ENCODE data around the gene PIEZO1.

The PIEZO1 gene

GRCh38 chr16:88769617-88770460 lies 15.2 kb downstream of the PIEZO1 start:
- CTCF ChIA-PET, result interaction anchor here (4.6 to 25.7 kb wide), 2 partner anchors 13 to 25 kb away, joined by 38 to 544 read pairs; partner anchors contain the start of gene PIEZO1
- TF ChIP-seq CTCF (IDR thresholded peaks at IDR 0.05; ENCODE audit: insufficient read depth, low read length, missing control alignments), result no peak
- no peak overlapping the region for H3K4me3 ChIP-seq (ENCODE audit: low read depth, low read length)
- no peak for DNase-seq (ENCODE audit: low read depth, low spot score)
- POLR2A ChIA-PET, result interaction anchor here (0.6 to 4.7 kb wide), 5 partner anchors 13 to 41 kb away, joined by 3 to 95 read pairs (median 3); partner anchors contain the start of genes APRT and PIEZO1

- no peak for DNase-seq (ENCODE audit: low read depth, low spot score)
- POLR2A ChIA-PET, result interaction anchor here (0.6 kb wide), 1 partner anchor 12 kb away, joined by 3 read pairs; no protein-coding TSS in a partner anchor
- CTCF ChIA-PET, result interaction anchor here (0.9 to 25.7 kb wide), 2 partner anchors 23 to 96 kb away, joined by 3 to 544 read pairs; no protein-coding TSS in a partner anchor
These were observed 16.8 kb downstream of the PIEZO1 start for GRCh38 chr16:88768071-88768783.

GRCh38 chr16:88767546-88768070 lies 17.4 kb downstream of the PIEZO1 start:
- no peak overlapping the region for H3K4me3 ChIP-seq (ENCODE audit: low read depth, low read length)
- ChIA-PET POLR2A (no interaction called here), CTCF (interaction anchor here (0.9 to 25.7 kb wide), 2 partner anchors 13 to 23 kb away, joined by 3 to 544 read pairs; no protein-coding TSS in a partner anchor)

More at GRCh38 chr16:88768071-88768783, 16.8 kb downstream of the PIEZO1 start:
- no peak for TF ChIP-seq CTCF (IDR thresholded peaks at IDR 0.05; ENCODE audit: insufficient read depth, low read length, missing control alignments)
- H3K4me3 ChIP-seq (ENCODE audit: low read depth, low read length), result no peak overlapping the region

GRCh38 chr16:88766975-88767374 lies 18.0 kb downstream of the PIEZO1 start:
- no peak overlapping the region for H3K4me3 ChIP-seq (ENCODE audit: low read depth, low read length)
- POLR2A ChIA-PET, result interaction anchor here (1.3 kb wide), 1 partner anchor 18 kb away, joined by 4 read pairs; the partner anchor contains the start of gene PIEZO1
- DNase-seq (ENCODE audit: low read depth, low spot score), result no peak
- TF ChIP-seq CTCF (IDR thresholded peaks at IDR 0.05; ENCODE audit: insufficient read depth, low read length, missing control alignments), result no peak
- CTCF ChIA-PET, result interaction anchor here (0.7 to 25.7 kb wide), 3 partner anchors 13 to 22 kb away, joined by 3 to 544 read pairs (median 3); no protein-coding TSS in a partner anchor

More at GRCh38 chr16:88767546-88768070, 17.4 kb downstream of the PIEZO1 start:
- no peak for TF ChIP-seq CTCF (IDR thresholded peaks at IDR 0.05; ENCODE audit: insufficient read depth, low read length, missing control alignments)
- no peak for DNase-seq (ENCODE audit: low read depth, low spot score)

GRCh38 chr16:88764913-88765349 lies 20.1 kb downstream of the PIEZO1 start:
- no peak for TF ChIP-seq CTCF (IDR thresholded peaks at IDR 0.05; ENCODE audit: insufficient read depth, low read length, missing control alignments)
- ChIA-PET CTCF (interaction anchor here (25.7 kb wide), 1 partner anchor 20 kb away, joined by 544 read pairs; no protein-coding TSS in a partner anchor), POLR2A (no interaction called here)
- no peak for DNase-seq (ENCODE audit: low read depth, low spot score)
- H3K4me3 ChIP-seq (ENCODE audit: low read depth, low read length), result no peak overlapping the region

Measured in AG04449 (cell line).